Stimulated activated CD8-positive, alpha-beta memory T cell treated with anti-CD3 and anti-CD28 coated beads, Interleukin-12 subunit alpha, Interleukin-12 subunit beta, amount 100 ng/mL, for 24 hours (primary cell): ENCODE measurements around the gene CPSF4L.
"Not testable (repeated sequence)": the region's sequence is repeated elsewhere in the genome, so short reads cannot be mapped to it uniquely, and the experiment has no call there.

ENCODE experiments used
- DNase-seq: peaks from one replicate; pipeline ENCODE4 v3.0.0-alpha.2; 2020; ENCODE audit errors: extremely low read depth

The CPSF4L gene

GRCh38 chr17:73268582-73269328 is 7.1 kb upstream of the CPSF4L start:
- no peak for DNase-seq

- no peak for DNase-seq
These were observed 6.2 kb upstream of the CPSF4L start for GRCh38 chr17:73267648-73268537.

GRCh38 chr17:73266796-73267195 is 5.1 kb upstream of the CPSF4L start:
- DNase-seq = no peak

GRCh38 chr17:73265646-73266640 is 4.3 kb upstream of the CPSF4L start:
- DNase-seq = no peak

GRCh38 chr17:73264448-73264847 is 2.8 kb upstream of the CPSF4L start:
- DNase-seq = not testable (repeated sequence)

GRCh38 chr17:73262676-73263642 is 1.3 kb upstream of the CPSF4L start:
- DNase-seq = no peak

GRCh38 chr17:73261952-73262675 is 434 bp upstream of the CPSF4L start:
- DNase-seq = no peak

- DNase-seq = no peak
These were observed 4.2 kb downstream of the CPSF4L start for GRCh38 chr17:73257516-73257915.

- no peak for DNase-seq
These were observed 5.5 kb downstream of the CPSF4L start for GRCh38 chr17:73256220-73256619.

- DNase-seq = no peak
These were observed 6.0 kb downstream of the CPSF4L start for GRCh38 chr17:73255671-73256181.

GRCh38 chr17:73251871-73252270 is 9.8 kb downstream of the CPSF4L start:
- DNase-seq = no peak

GRCh38 chr17:73250851-73251640 is 10.6 kb downstream of the CPSF4L start:
- DNase-seq = no peak

GRCh38 chr17:73249700-73250099 is 12.0 kb downstream of the CPSF4L start:
- DNase-seq = no peak

GRCh38 chr17:73248532-73248931 is 13.1 kb downstream of the CPSF4L start:
- no peak for DNase-seq

GRCh38 chr17:73247726-73248125 is 14.0 kb downstream of the CPSF4L start:
- no peak for DNase-seq

GRCh38 chr17:73240561-73240960 is 21.1 kb downstream of the CPSF4L start:
- DNase-seq = no peak

- DNase-seq = no peak
These were observed 24.0 kb downstream of the CPSF4L start for GRCh38 chr17:73237714-73238113.

- no peak for DNase-seq
These were observed 26.9 kb downstream of the CPSF4L start for GRCh38 chr17:73234736-73235135.
